ENCODE data around the gene MAS1L. TPM values are rescaled to one million over a fixed set of nuclear protein-coding genes. Genes with fewer than 3 reads are reported as not detected.

MAS1L gene
- total RNA-seq, 1 experiment from 2014 or later, result not detected

- no peaks in the 10 kb centered on the region for H3K9me3 ChIP-seq (ENCODE audit: low read length)
- H4K20me1 ChIP-seq (ENCODE audit: insufficient read depth, low read depth, low read length), result 0 out of 2 replicates have a peak, but pooled peaks cover 3% of the 10 kb centered on the region
- H3K27me3 ChIP-seq (ENCODE audit: low read length), result no peaks in the 10 kb centered on the region
- no peaks in the 10 kb centered on the region for H3K9me2 ChIP-seq (replicated peaks; ENCODE audit: insufficient read depth, low read length)
- H3K36me3 ChIP-seq (ENCODE audit: insufficient read depth, low read length), result no peaks in the 10 kb centered on the region
- H3K4me1 ChIP-seq (ENCODE audit: low read length), result no peaks in the 10 kb centered on the region
- no peak for DNase-seq
- H3K9ac ChIP-seq (ENCODE audit: low read length), result no peak overlapping the region
- no peak overlapping the region for H2AFZ ChIP-seq (ENCODE audit: low read length)
- H3K27ac ChIP-seq (ENCODE audit: low read length), result no peak overlapping the region
- H3K4me3 ChIP-seq (ENCODE audit: low read length), result no peak overlapping the region
- H3K4me2 ChIP-seq (ENCODE audit: low read depth, low read length, poor library complexity, severe bottlenecking), result no peak overlapping the region
- H3K79me2 ChIP-seq (ENCODE audit: low read length), result no peaks in the 10 kb centered on the region
Observed at GRCh38 chr6:29517728-29518440, 30.1 kb upstream of the MAS1L start.

GRCh38 chr6:29517245-29517644, 29.5 kb upstream of the MAS1L start:
- Histone ChIP-seq H3K4me2 (ENCODE audit: low read depth, low read length, poor library complexity, severe bottlenecking) (no peak overlapping the region), H3K27ac (ENCODE audit: low read length) (no peak overlapping the region), H3K9me3 (ENCODE audit: low read length) (no peaks in the 10 kb centered on the region), H4K20me1 (ENCODE audit: insufficient read depth, low read depth, low read length) (0 out of 2 replicates have a peak, but pooled peaks cover 3% of the 10 kb centered on the region), H3K9me2 (replicated peaks; ENCODE audit: insufficient read depth, low read length) (no peaks in the 10 kb centered on the region), H3K4me1 (ENCODE audit: low read length) (no peaks in the 10 kb centered on the region), H3K27me3 (ENCODE audit: low read length) (no peaks in the 10 kb centered on the region), H3K79me2 (ENCODE audit: low read length) (no peaks in the 10 kb centered on the region), H3K9ac (ENCODE audit: low read length) (no peak overlapping the region), H2AFZ (ENCODE audit: low read length) (no peak overlapping the region), H3K36me3 (ENCODE audit: insufficient read depth, low read length) (no peaks in the 10 kb centered on the region), H3K4me3 (ENCODE audit: low read length) (no peak overlapping the region)
- DNase-seq, result no peak

GRCh38 chr6:29516108-29516507, 28.4 kb upstream of the MAS1L start:
- H3K36me3 ChIP-seq (ENCODE audit: insufficient read depth, low read length), result no peaks in the 10 kb centered on the region
- H3K4me3 ChIP-seq (ENCODE audit: low read length), result no peak overlapping the region
- no peaks in the 10 kb centered on the region for H3K27me3 ChIP-seq (ENCODE audit: low read length)
- no peaks in the 10 kb centered on the region for H3K9me3 ChIP-seq (ENCODE audit: low read length)
- H2AFZ ChIP-seq (ENCODE audit: low read length), result no peak overlapping the region
- no peak overlapping the region for H3K9ac ChIP-seq (ENCODE audit: low read length)
- H3K4me1 ChIP-seq (ENCODE audit: low read length), result no peaks in the 10 kb centered on the region
- H3K27ac ChIP-seq (ENCODE audit: low read length), result no peak overlapping the region
- DNase-seq, result peak; percentile 41
- H3K9me2 ChIP-seq (replicated peaks; ENCODE audit: insufficient read depth, low read length), result no peaks in the 10 kb centered on the region
- H4K20me1 ChIP-seq (ENCODE audit: insufficient read depth, low read depth, low read length), result 0 out of 2 replicates have a peak, but pooled peaks cover 3% of the 10 kb centered on the region
- no peak overlapping the region for H3K4me2 ChIP-seq (ENCODE audit: low read depth, low read length, poor library complexity, severe bottlenecking)
- H3K79me2 ChIP-seq (ENCODE audit: low read length), result no peaks in the 10 kb centered on the region

- H3K27me3 ChIP-seq (ENCODE audit: low read length), result no peaks in the 10 kb centered on the region
Observed at GRCh38 chr6:29510746-29511300, 23.1 kb upstream of the MAS1L start.

GRCh38 chr6:29510202-29510601, 22.4 kb upstream of the MAS1L start:
- H4K20me1 ChIP-seq (ENCODE audit: insufficient read depth, low read depth, low read length), result no peaks in the 10 kb centered on the region
- peak; percentile 52 for DNase-seq
- no peaks in the 10 kb centered on the region for H3K36me3 ChIP-seq (ENCODE audit: insufficient read depth, low read length)
- no peak overlapping the region for H3K27ac ChIP-seq (ENCODE audit: low read length)
- H2AFZ ChIP-seq (ENCODE audit: low read length), result no peak overlapping the region
- no peak overlapping the region for H3K4me3 ChIP-seq (ENCODE audit: low read length)
- H3K27me3 ChIP-seq (ENCODE audit: low read length), result no peaks in the 10 kb centered on the region
- H3K9me3 ChIP-seq (ENCODE audit: low read length), result no peaks in the 10 kb centered on the region
- H3K4me1 ChIP-seq (ENCODE audit: low read length), result no peaks in the 10 kb centered on the region
- H3K9me2 ChIP-seq (replicated peaks; ENCODE audit: insufficient read depth, low read length), result no peaks in the 10 kb centered on the region
- H3K4me2 ChIP-seq (ENCODE audit: low read depth, low read length, poor library complexity, severe bottlenecking), result no peak overlapping the region
- no peak overlapping the region for H3K9ac ChIP-seq (ENCODE audit: low read length)
- no peaks in the 10 kb centered on the region for H3K79me2 ChIP-seq (ENCODE audit: low read length)

More at GRCh38 chr6:29510746-29511300, 23.1 kb upstream of the MAS1L start:
- Histone ChIP-seq H3K4me2 (ENCODE audit: low read depth, low read length, poor library complexity, severe bottlenecking) (no peak overlapping the region), H3K27ac (ENCODE audit: low read length) (no peak overlapping the region), H3K9me2 (replicated peaks; ENCODE audit: insufficient read depth, low read length) (no peaks in the 10 kb centered on the region), H3K9ac (ENCODE audit: low read length) (no peak overlapping the region), H3K79me2 (ENCODE audit: low read length) (no peaks in the 10 kb centered on the region), H3K4me1 (ENCODE audit: low read length) (no peaks in the 10 kb centered on the region), H4K20me1 (ENCODE audit: insufficient read depth, low read depth, low read length) (no peaks in the 10 kb centered on the region), H3K36me3 (ENCODE audit: insufficient read depth, low read length) (no peaks in the 10 kb centered on the region), H2AFZ (ENCODE audit: low read length) (no peak overlapping the region), H3K4me3 (ENCODE audit: low read length) (no peak overlapping the region), H3K9me3 (ENCODE audit: low read length) (no peaks in the 10 kb centered on the region)
- DNase-seq, result no peak

GRCh38 chr6:29509711-29510110, 22.0 kb upstream of the MAS1L start:
- H3K9me3 ChIP-seq (ENCODE audit: low read length), result no peaks in the 10 kb centered on the region
- H2AFZ ChIP-seq (ENCODE audit: low read length), result no peak overlapping the region
- H3K4me2 ChIP-seq (ENCODE audit: low read depth, low read length, poor library complexity, severe bottlenecking), result no peak overlapping the region
- H3K36me3 ChIP-seq (ENCODE audit: insufficient read depth, low read length), result no peaks in the 10 kb centered on the region
- H3K9me2 ChIP-seq (replicated peaks; ENCODE audit: insufficient read depth, low read length), result no peaks in the 10 kb centered on the region
- no peaks in the 10 kb centered on the region for H3K4me1 ChIP-seq (ENCODE audit: low read length)
- DNase-seq, result no peak
- no peak overlapping the region for H3K9ac ChIP-seq (ENCODE audit: low read length)
- H3K27ac ChIP-seq (ENCODE audit: low read length), result no peak overlapping the region
- H3K79me2 ChIP-seq (ENCODE audit: low read length), result no peaks in the 10 kb centered on the region
- no peaks in the 10 kb centered on the region for H4K20me1 ChIP-seq (ENCODE audit: insufficient read depth, low read depth, low read length)
- no peaks in the 10 kb centered on the region for H3K27me3 ChIP-seq (ENCODE audit: low read length)
- no peak overlapping the region for H3K4me3 ChIP-seq (ENCODE audit: low read length)

- no peak overlapping the region for H3K9ac ChIP-seq (ENCODE audit: low read length)
- no peaks in the 10 kb centered on the region for H3K9me2 ChIP-seq (replicated peaks; ENCODE audit: insufficient read depth, low read length)
- no peak overlapping the region for H2AFZ ChIP-seq (ENCODE audit: low read length)
- no peak overlapping the region for H3K27ac ChIP-seq (ENCODE audit: low read length)
- no peaks in the 10 kb centered on the region for H4K20me1 ChIP-seq (ENCODE audit: insufficient read depth, low read depth, low read length)
- no peaks in the 10 kb centered on the region for H3K9me3 ChIP-seq (ENCODE audit: low read length)
- DNase-seq, result no peak
- no peaks in the 10 kb centered on the region for H3K79me2 ChIP-seq (ENCODE audit: low read length)
- H3K36me3 ChIP-seq (ENCODE audit: insufficient read depth, low read length), result no peaks in the 10 kb centered on the region
- H3K4me1 ChIP-seq (ENCODE audit: low read length), result no peaks in the 10 kb centered on the region
- H3K27me3 ChIP-seq (ENCODE audit: low read length), result no peaks in the 10 kb centered on the region
- no peak overlapping the region for H3K4me2 ChIP-seq (ENCODE audit: low read depth, low read length, poor library complexity, severe bottlenecking)
- H3K4me3 ChIP-seq (ENCODE audit: low read length), result no peak overlapping the region
Observed at GRCh38 chr6:29509239-29509638, 21.5 kb upstream of the MAS1L start.

GRCh38 chr6:29507319-29507718, 19.6 kb upstream of the MAS1L start:
- no peaks in the 10 kb centered on the region for H3K9me3 ChIP-seq (ENCODE audit: low read length)
- H2AFZ ChIP-seq (ENCODE audit: low read length), result no peak overlapping the region
- no peak overlapping the region for H3K4me3 ChIP-seq (ENCODE audit: low read length)
- H3K27me3 ChIP-seq (ENCODE audit: low read length), result no peaks in the 10 kb centered on the region
- H3K9me2 ChIP-seq (replicated peaks; ENCODE audit: insufficient read depth, low read length), result no peaks in the 10 kb centered on the region
- H3K79me2 ChIP-seq (ENCODE audit: low read length), result no peaks in the 10 kb centered on the region
- no peaks in the 10 kb centered on the region for H3K4me1 ChIP-seq (ENCODE audit: low read length)
- no peak overlapping the region for H3K9ac ChIP-seq (ENCODE audit: low read length)
- H3K36me3 ChIP-seq (ENCODE audit: insufficient read depth, low read length), result no peaks in the 10 kb centered on the region
- no peak for DNase-seq
- H3K4me2 ChIP-seq (ENCODE audit: low read depth, low read length, poor library complexity, severe bottlenecking), result no peak overlapping the region
- no peak overlapping the region for H3K27ac ChIP-seq (ENCODE audit: low read length)
- no peaks in the 10 kb centered on the region for H4K20me1 ChIP-seq (ENCODE audit: insufficient read depth, low read depth, low read length)
